K562 (cell line): ENCODE measurements around the gene BANP.

Source experiments
- EGR1 ChIP-seq: fragments of 450-650 bp; conservative IDR thresholded peaks from 2 replicates; pipeline ENCODE4 v1.6.1; 2017; ENCODE audit warnings: mild to moderate bottlenecking
- ZBTB7A ChIP-seq: IDR thresholded peaks from 2 replicates; pipeline ENCODE4 v1.6.1; 2011; ENCODE audit warnings: low read depth, mild to moderate bottlenecking, low read length, moderate library complexity, borderline replicate concordance; ENCODE audit not compliant: control insufficient read depth
- ZNF586 ChIP-seq: fragments of 450-650 bp; formaldehyde crosslinking; conservative IDR thresholded peaks from 2 replicates; pipeline ENCODE4 v1.4.0; 2020; ENCODE audit warnings: mild to moderate bottlenecking, moderate library complexity
- TF ChIP-seq, protein P1 (sequence below), 2 experiments: fragments of 250-450 bp in 1 of 2; fragments of 450-650 bp in 1 of 2; sonication (Bioruptor Pico) in 1 of 2; IDR thresholded peaks; 2 replicates each; pipeline versions ENCODE4 v1.6.1 to v1.8.0; 2016 to 2021; ENCODE audit warnings: mild to moderate bottlenecking in 2 of 2, moderate library complexity in 2 of 2, missing compliant biosample characterization in 1 of 2, missing genetic modification characterization in 1 of 2
- TF ChIP-seq, protein P2 (sequence below): sonication (generic); formaldehyde crosslinking; IDR thresholded peaks from 2 replicates; pipeline ENCODE4 v1.8.0; 2022; ENCODE audit warnings: missing genetic modification reagents, mild to moderate bottlenecking, borderline replicate concordance

DNA sequence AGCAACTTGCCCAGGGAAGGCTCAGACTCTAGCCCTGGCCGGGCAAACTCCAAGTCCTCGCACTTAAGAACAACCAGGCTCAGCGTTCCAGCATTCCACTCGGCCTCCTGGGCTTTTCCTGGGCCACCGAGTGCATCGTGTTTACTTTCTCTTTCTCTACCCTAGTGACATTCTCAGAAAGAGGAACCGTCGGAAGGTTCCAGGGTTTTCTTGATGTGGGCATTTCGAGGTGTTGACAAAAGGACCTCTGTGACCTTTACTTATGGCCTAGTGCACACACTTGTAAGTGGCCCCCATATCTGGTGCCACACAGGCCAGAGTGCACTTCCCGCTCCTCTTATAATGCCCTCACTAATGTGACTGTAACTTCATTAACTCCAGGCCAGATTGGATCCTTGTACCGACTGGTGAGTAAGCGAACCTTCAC lies 3.1 kb upstream of the BANP start:
- no peak for TF ChIP-seq ZBTB7A
- TF ChIP-seq, protein P1, sequence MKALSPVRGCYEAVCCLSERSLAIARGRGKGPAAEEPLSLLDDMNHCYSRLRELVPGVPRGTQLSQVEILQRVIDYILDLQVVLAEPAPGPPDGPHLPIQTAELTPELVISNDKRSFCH (CRISPR knock-in tag; IDR thresholded peaks at IDR 0.05): no peak
- TF ChIP-seq, protein P1 (tag; IDR thresholded peaks at IDR 0.05): no peak
- TF ChIP-seq EGR1: no peak
- no peak for TF ChIP-seq ZNF586 (CRISPR knock-in tag)
- TF ChIP-seq, protein P2, sequence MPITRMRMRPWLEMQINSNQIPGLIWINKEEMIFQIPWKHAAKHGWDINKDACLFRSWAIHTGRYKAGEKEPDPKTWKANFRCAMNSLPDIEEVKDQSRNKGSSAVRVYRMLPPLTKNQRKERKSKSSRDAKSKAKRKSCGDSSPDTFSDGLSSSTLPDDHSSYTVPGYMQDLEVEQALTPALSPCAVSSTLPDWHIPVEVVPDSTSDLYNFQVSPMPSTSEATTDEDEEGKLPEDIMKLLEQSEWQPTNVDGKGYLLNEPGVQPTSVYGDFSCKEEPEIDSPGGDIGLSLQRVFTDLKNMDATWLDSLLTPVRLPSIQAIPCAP (CRISPR knock-in tag): no peak
